HAP-1 (cell line): ENCODE data around the gene DDIT4L.

Experiments used
- DNase-seq, 2 experiments: peaks; one replicate each; pipeline ENCODE4 v3.0.0-alpha.2; 2016 to 2020; ENCODE audit warnings: low spot score in 2 of 2
- H3K27me3 ChIP-seq: fragments of 250-450 bp; sonication (Bioruptor Pico); 2 replicates; pipeline ENCODE4 v1.5.1; 2020; ENCODE audit warnings: low read depth, mild to moderate bottlenecking, moderate library complexity
- H3K36me3 ChIP-seq: fragments of 250-450 bp; sonication (Bioruptor Pico); replicated peaks from 2 replicates; pipeline ENCODE4 v1.5.1; 2020; ENCODE audit warnings: mild to moderate bottlenecking
- H3K4me1 ChIP-seq: fragments of 250-450 bp; sonication (Bioruptor Pico); 2 replicates; pipeline ENCODE4 v1.5.1; 2020; ENCODE audit warnings: mild to moderate bottlenecking
- H3K4me3 ChIP-seq: fragments of 250-450 bp; sonication (Bioruptor Pico); 2 replicates; pipeline ENCODE4 v1.5.1; 2020; ENCODE audit warnings: mild to moderate bottlenecking, moderate library complexity
- H3K9me3 ChIP-seq: fragments of 250-450 bp; sonication (Bioruptor Pico); 2 replicates; pipeline ENCODE4 v1.5.1; 2020; ENCODE audit warnings: mild to moderate bottlenecking, moderate library complexity
- in situ Hi-C: fragments of 300-500 bp; cut with MboI; formaldehyde crosslinking; loops from 3 replicates; pipeline ENCODE4 v1.14.3; 2020; ENCODE audit warnings: low sequenced_read_pairs, inconsistent platforms, mixed read lengths

DDIT4L gene

DNA sequence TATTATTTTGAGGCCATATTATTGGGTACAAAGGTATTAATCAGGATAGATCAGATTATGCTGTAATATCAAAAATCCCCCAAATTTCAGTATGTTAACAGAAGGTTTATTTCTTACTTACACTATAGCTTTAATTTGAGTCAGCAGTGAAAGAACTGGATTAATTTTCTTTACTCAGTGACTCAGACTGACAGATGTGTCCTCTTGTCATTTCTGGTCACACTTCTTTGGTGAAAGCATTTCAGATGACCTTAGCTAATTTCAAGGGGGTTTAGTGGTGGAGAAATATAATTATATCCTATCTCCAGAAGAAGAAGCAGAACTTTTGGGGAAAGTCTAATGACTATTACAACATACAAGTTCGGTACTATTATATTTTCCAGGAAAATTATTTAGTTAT, 12.4 kb downstream of the DDIT4L start:
- in situ Hi-C loops = no loop called here

DNA sequence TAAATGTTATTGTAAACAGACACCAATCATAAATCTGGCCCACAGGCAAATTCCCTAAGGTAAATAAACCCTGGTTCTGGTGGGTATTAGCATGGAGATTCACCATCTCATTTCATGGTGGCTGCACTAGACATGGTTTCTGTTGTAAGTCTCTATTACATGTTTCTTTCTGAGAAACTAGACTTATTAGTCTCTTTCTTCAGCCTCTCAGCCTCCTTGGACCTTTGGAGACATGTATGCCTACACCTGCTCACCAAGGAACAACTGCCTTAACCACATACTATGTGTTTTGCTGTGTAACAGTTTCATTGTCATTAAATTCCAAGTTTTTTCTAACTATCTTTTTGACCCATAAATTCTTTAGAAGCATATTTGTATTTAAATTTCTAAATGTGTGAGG, 13.1 kb downstream of the DDIT4L start:
- H3K4me1 ChIP-seq = peaks cover 5% of the 10 kb centered on the region; the same call in 1 of the 2 replicates
- H3K27me3 ChIP-seq = no peaks in the 10 kb centered on the region
- no peak for DNase-seq
- H3K4me3 ChIP-seq = no peak overlapping the region
- H3K36me3 ChIP-seq = no peaks in the 10 kb centered on the region
- in situ Hi-C loops = no loop called here
- H3K9me3 ChIP-seq = no peaks in the 10 kb centered on the region

More for the DNA sequence above, 12.4 kb downstream of the DDIT4L start:
- H3K9me3 ChIP-seq = no peaks in the 10 kb centered on the region
- no peaks in the 10 kb centered on the region for H3K36me3 ChIP-seq
- no peaks in the 10 kb centered on the region for H3K27me3 ChIP-seq
- peaks cover 5% of the 10 kb centered on the region; the same call in 1 of the 2 replicates for H3K4me1 ChIP-seq
- H3K4me3 ChIP-seq = no peak overlapping the region
- DNase-seq = no peak

DNA sequence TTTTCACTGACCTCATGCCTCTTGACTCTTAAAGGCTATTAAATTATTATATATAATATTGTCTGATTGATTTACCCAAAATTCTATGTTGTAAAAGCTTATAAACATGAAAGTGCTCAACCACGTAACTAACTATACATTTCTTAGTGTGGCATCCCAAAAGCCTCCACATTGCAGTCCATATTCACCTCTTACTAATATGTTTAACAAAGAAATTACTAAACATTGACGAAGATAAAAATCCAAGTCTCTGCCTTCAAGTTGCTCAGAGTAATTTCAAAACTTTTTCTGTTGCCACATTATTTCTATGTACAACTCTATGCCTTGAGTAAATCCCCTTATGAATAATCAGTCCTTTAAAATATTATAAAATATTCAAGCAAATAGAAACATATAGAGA, 14.4 kb downstream of the DDIT4L start:
- Histone ChIP-seq H3K36me3 (no peaks in the 10 kb centered on the region), H3K27me3 (no peaks in the 10 kb centered on the region), H3K4me1 (peaks cover 5% of the 10 kb centered on the region; the same call in 1 of the 2 replicates), H3K4me3 (no peak overlapping the region), H3K9me3 (no peaks in the 10 kb centered on the region)
- in situ Hi-C loops = no loop called here
- DNase-seq = no peak

DNA sequence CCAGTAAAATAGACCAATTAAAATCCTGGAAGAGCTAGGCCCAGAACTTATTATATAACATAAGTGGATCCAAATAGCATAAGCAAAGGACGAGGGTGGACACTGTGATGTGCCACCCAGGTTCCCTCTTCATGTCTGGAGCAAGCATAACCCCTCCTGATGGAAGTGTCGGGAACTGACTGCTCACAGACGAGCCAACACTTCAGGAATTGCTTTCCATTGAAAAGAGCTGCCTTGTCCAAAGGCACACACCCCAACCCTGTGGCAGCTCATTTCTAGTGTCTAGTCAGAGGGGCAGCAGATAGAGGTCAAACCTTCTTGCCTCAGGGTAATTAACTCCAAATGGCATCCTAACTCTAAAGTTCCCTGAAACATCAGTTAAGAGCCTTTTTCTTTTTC, 15.3 kb downstream of the DDIT4L start:
- no peak for DNase-seq
- Histone ChIP-seq H3K9me3 (no peaks in the 10 kb centered on the region), H3K36me3 (no peaks in the 10 kb centered on the region), H3K4me3 (no peak overlapping the region), H3K4me1 (peaks cover 5% of the 10 kb centered on the region; the same call in 1 of the 2 replicates), H3K27me3 (no peaks in the 10 kb centered on the region)
- in situ Hi-C loops = no loop called here

DNA sequence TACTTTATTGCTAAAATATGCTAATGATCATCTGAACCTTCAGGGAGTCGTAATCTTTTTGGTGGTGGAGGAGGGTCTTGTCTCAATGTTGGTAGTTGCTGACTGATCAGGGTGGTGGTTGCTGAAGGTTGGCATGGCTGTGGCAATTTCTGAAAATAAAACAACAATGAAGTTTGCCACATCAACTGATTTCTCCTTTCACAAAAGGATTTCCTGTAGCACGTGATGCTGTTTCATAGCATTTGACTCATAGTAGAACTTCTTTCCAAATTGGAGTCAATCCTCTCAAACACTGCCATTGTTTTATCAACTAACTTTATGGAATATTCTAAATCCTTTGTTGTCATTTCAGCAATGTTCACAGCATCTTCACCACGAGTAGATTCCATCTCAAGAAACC, 19.3 kb downstream of the DDIT4L start:
- H3K4me3 ChIP-seq = no peak overlapping the region
- H3K36me3 ChIP-seq = no peaks in the 10 kb centered on the region
- in situ Hi-C loops = no loop called here
- DNase-seq = no peak
- peaks cover 5% of the 10 kb centered on the region; the same call in 1 of the 2 replicates for H3K4me1 ChIP-seq
- no peaks in the 10 kb centered on the region for H3K27me3 ChIP-seq
- H3K9me3 ChIP-seq = no peaks in the 10 kb centered on the region

DNA sequence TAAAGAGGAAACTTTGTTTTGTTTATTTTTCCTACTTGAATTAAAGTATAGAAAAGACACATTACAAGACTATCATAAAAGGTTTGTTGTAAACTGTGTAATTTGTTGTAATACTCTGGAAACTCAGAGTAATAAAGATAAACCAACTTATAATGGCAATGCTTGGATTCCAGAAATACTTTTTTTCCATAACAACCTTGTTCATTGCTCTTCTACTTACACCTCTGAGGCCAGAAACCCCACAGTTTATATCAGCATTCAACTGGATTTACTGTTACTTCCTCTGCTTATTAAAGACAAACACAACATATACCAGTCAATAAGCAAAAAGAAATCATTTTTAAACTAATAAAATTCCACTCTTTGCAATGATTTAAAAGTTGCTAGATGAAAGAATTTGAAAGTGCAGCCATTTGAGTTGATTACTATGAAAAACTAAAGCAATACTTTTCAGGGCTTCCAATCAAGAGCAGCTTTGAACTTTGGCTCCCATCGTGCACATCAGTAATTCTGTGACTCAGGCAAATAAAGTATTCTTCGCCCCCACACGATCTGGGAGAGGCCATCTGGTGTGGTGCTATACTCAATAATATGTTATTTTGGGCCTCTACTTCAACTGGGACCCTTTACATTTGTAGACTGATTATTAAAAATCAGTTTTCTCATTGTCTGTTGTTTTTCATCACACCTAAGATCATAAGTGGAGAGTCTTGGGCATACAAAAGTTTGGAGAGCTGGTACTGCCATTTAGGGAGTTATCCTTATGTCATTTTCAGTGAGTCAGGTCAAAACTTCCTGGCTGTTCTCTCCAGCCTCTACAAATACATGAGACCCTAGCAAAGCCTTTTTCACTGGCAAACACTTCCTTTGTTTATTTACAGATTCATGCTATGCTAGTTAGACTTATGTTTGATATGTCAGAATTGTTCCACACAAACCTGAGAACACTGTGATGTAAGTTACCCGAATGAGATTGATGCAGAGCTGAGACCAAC, 20.5 kb downstream of the DDIT4L start:
- Histone ChIP-seq H3K4me3 (no peak overlapping the region), H3K27me3 (no peaks in the 10 kb centered on the region), H3K9me3 (no peaks in the 10 kb centered on the region), H3K4me1 (peaks cover 5% of the 10 kb centered on the region; the same call in 1 of the 2 replicates), H3K36me3 (no peaks in the 10 kb centered on the region)
- DNase-seq = no peak
- in situ Hi-C loops = no loop called here

DNA sequence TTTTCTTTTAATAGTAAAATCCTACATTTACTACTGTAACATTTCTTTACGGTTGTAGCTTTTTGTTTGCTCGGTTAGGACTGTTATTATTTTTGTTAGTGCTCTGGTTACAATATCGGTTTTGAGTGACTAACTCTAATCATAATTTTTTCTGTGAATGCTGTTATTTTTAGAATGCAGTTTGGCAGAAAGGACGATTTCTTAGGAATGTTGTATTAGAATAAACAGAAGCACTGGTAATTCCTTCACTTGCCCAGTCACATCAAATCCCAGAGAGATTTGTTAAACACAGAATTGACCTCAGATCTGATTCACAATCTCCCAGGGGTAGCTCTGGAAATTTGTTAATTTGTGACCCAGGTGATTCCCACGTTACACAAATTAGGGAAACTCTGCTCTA, 21.7 kb downstream of the DDIT4L start:
- no peak for DNase-seq
- in situ Hi-C loops = no loop called here
- Histone ChIP-seq H3K36me3 (no peaks in the 10 kb centered on the region), H3K4me3 (no peak overlapping the region), H3K9me3 (no peaks in the 10 kb centered on the region), H3K27me3 (no peaks in the 10 kb centered on the region), H3K4me1 (no peaks in the 10 kb centered on the region)

DNA sequence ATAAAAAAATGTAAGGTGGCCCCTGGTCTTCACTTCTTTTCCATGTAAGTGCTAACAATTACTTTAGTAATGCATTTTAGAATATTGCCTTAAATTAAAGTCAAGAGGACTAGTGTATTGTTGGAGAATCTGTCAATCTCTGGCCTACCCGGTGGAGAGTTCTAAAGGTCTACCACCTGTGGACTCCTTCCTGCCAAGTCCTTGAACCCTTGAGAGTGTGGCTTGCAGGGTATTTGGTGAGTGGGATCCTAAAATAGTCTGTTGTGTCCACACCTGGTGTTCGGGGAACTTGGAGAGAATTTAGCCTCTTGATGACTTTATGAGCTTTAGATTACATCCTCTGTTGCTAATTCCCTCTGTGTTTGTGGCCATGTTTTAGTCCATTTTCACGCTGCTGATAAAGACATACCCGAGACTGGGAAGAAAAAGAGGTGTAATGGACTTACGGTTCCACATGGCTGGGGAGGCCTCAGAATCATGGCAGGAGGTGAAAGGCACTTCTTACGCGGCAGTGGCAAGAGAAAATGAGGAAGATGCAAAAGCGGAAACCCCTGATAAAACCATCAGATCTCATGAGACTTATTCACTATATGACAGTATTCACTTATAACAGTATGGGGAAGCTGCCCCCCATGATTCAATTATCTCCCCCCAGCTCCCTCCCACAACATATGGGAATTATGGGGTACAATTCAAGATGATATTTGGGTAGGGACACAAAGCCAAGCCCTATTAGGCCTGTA, 23.8 kb downstream of the DDIT4L start:
- no peaks in the 10 kb centered on the region for H3K27me3 ChIP-seq
- in situ Hi-C loops = no loop called here
- H3K36me3 ChIP-seq = no peaks in the 10 kb centered on the region
- no peaks in the 10 kb centered on the region for H3K4me1 ChIP-seq
- DNase-seq = no peak
- H3K9me3 ChIP-seq = peaks cover 6% of the 10 kb centered on the region; the same call in 1 of the 2 replicates
- no peak overlapping the region for H3K4me3 ChIP-seq

DNA sequence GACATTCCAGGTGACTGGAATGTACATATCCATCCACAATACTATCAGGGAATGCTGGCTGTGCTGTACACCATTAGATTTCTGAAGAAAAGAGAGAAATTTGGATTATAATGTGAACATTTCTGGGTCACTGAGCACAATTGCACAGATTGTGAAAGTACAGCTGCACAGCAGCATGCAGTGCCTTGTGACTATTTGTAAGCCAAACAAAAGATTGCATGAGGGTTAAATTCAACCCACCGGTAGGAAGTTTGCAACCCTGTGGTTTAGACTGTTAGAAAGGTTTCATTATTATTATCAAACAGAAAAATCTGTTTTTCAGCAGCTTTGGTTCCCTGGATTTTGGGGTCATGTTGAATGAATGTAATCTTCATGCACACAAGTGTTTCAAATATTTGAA, 24.5 kb downstream of the DDIT4L start:
- no peaks in the 10 kb centered on the region for H3K27me3 ChIP-seq
- DNase-seq = no peak
- no peaks in the 10 kb centered on the region for H3K4me1 ChIP-seq
- H3K9me3 ChIP-seq = peaks cover 6% of the 10 kb centered on the region; the same call in 1 of the 2 replicates
- in situ Hi-C loops = no loop called here
- no peak overlapping the region for H3K4me3 ChIP-seq
- no peaks in the 10 kb centered on the region for H3K36me3 ChIP-seq

DNA sequence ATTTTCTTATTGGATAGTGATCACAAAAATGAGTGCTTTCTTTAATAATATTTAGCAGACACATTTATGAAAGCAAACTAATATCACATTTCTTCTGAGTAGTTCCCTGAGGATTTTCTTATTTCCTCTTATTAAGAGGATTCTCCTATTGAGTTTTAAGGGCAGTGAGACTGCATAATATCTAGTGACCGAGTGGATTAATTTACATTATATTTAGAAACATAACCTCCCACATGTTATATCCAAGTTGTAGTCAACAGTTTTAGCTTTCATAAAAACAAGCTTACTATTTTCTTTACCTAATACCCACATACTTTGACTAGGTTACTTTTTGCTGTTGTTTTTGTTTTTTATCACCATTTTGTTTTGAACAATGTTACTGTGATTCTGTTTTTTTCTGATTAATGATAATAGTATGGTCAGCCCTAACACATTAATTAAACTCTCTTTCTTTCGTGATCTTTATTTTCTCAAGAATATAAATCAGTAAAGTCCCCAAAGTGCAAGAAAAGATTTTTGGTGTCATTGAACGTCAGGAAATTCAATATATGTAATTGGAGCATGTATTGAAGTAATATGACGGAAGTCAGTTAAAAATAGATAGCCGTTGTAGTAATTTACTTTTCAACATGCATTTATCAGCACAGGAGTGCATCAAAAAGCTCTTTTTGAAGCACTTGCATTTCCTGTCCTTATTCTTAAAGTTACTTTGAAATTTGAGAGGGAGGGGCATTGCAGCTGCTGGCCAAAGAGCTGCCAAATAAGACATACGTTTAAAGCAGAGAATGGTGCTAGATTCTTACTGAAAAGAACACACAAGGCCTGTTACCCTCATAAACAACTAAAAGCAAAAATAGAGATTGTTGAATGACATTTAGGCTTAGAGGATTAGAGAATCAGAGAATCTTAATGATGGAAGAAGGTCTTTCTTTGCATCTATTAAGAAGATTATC, 25.2 kb downstream of the DDIT4L start:
- H3K4me3 ChIP-seq = no peak overlapping the region
- H3K36me3 ChIP-seq = no peaks in the 10 kb centered on the region
- no peaks in the 10 kb centered on the region for H3K27me3 ChIP-seq
- peak in 1 of 2 experiments; percentile 3 for DNase-seq
- peaks cover 6% of the 10 kb centered on the region; the same call in 1 of the 2 replicates for H3K9me3 ChIP-seq
- H3K4me1 ChIP-seq = no peaks in the 10 kb centered on the region
- in situ Hi-C loops = no loop called here

DNA sequence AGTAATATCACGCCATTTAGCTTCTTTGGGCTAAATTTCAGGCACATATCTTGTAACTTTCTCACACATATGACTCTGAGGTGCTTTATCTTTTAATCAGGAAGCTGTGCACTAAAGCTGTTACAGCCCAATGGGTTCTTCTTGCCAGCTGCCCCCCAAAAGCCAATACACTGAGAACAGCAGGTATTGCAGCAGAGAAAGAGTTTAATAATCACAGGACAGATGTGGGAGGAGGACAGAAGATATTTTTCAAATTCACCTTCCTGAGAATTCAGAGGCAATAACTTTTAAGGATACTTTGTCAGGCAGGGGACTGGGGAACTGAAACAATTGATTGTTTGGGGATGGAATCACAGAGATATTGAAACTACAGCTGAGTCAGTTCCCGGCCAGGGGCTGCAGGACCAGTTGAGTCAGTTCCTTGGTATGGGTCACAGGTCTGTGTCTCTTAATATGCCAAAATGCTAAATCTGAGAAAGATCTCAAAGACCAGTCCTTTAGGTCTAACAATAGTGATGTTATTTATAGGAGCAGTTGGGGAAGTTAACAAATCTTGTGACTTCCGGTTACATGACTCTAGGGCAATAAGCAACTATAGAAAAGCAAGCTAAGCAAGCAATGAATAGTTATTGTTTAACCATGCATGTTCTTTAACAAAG, 28.1 kb downstream of the DDIT4L start:
- Histone ChIP-seq H3K4me3 (no peak overlapping the region), H3K36me3 (no peaks in the 10 kb centered on the region), H3K27me3 (no peaks in the 10 kb centered on the region), H3K4me1 (no peaks in the 10 kb centered on the region; the same call in 1 of the 2 replicates), H3K9me3 (peaks cover 6% of the 10 kb centered on the region; the same call in 1 of the 2 replicates)
- no peak for DNase-seq
- in situ Hi-C loops = no loop called here

DNA sequence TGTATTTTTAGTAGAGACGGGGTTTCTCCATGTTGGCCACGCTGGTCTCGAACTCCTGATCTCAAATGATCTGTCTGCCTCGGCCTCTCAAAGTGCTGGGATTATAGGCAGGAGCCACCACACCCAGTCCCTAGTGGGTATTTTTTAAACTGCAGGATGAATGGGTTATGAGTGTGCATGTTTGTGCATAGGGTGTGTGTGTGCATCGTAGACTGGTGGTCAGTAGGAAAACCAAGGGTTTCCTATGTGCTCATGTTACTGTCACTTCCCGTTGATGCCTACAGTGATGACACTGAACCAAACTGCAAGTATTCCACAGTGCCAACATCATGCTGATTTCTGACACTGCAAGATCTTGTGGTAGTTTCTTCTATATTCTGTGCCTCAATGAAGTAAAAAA, 41.1 kb downstream of the DDIT4L start:
- H3K9me3 ChIP-seq = no peaks in the 10 kb centered on the region
- H3K36me3 ChIP-seq = no peaks in the 10 kb centered on the region
- no peaks in the 10 kb centered on the region for H3K4me1 ChIP-seq
- no peak overlapping the region for H3K4me3 ChIP-seq
- H3K27me3 ChIP-seq = no peaks in the 10 kb centered on the region
- in situ Hi-C loops = no loop called here
- DNase-seq = no peak

DNA sequence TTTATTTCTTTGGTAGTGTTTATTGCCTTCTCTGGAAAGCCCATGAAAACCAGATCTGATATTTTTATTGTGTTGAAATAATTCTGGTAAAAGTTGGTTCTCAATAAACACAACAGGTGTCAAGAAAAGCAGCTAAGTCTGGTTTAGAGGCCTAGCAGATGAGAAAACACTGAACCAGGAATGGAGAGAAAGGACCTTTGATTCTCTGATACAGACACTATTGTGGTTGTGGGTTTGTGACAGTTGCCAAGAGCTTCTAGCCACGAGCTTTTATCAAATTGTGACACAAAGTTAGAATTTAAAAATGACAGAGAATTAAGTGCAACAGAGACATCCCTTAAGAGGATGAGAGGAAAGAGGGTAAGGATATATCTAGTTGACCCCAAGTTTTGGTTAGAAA, 42.6 kb downstream of the DDIT4L start:
- in situ Hi-C loops = no loop called here
- Histone ChIP-seq H3K4me3 (no peak overlapping the region), H3K36me3 (no peaks in the 10 kb centered on the region), H3K9me3 (no peaks in the 10 kb centered on the region), H3K4me1 (no peaks in the 10 kb centered on the region), H3K27me3 (no peaks in the 10 kb centered on the region)
- DNase-seq = no peak
